NCI-H146 treated with DMSO at 0.1 percent for 48 hours (cell line): ENCODE results near the gene C5orf15.

Experiments used
- DNase-seq: peaks from one replicate; lab custom pipeline; 2025; ENCODE audit not compliant: unreplicated experiment; lab: John Stamatoyannopoulos, UW

C5orf15 gene

GRCh38 chr5:133925269-133925668 lies 43.2 kb downstream of the C5orf15 start:
- no peak for DNase-seq

- no peak for DNase-seq
These were observed 44.1 kb downstream of the C5orf15 start for GRCh38 chr5:133924221-133924920.

- DNase-seq = peak; percentile 85
These were observed 46.4 kb downstream of the C5orf15 start for GRCh38 chr5:133921979-133922378.

- no peak for DNase-seq
These were observed 47.4 kb downstream of the C5orf15 start for GRCh38 chr5:133921069-133921468.

- no peak for DNase-seq
These were observed 49.0 kb downstream of the C5orf15 start for GRCh38 chr5:133919148-133920136.

GRCh38 chr5:133918731-133919130 lies 49.7 kb downstream of the C5orf15 start:
- DNase-seq = no peak

- DNase-seq = no peak
These were observed 50.1 kb downstream of the C5orf15 start for GRCh38 chr5:133918316-133918715.

- DNase-seq = peak; percentile 55
These were observed 50.6 kb downstream of the C5orf15 start for GRCh38 chr5:133917785-133918184.

GRCh38 chr5:133916914-133917313 lies 51.5 kb downstream of the C5orf15 start:
- peak; percentile 72 for DNase-seq

- DNase-seq = no peak
These were observed 51.9 kb downstream of the C5orf15 start for GRCh38 chr5:133916479-133916878.

GRCh38 chr5:133914434-133914833 lies 54.0 kb downstream of the C5orf15 start:
- no peak for DNase-seq

GRCh38 chr5:133913413-133914155 lies 54.8 kb downstream of the C5orf15 start:
- DNase-seq = no peak

- no peak for DNase-seq
These were observed 55.5 kb downstream of the C5orf15 start for GRCh38 chr5:133912951-133913350.

- no peak for DNase-seq
These were observed 57.9 kb downstream of the C5orf15 start for GRCh38 chr5:133910571-133910970.

- DNase-seq = no peak
These were observed 58.8 kb downstream of the C5orf15 start for GRCh38 chr5:133909603-133910002.

GRCh38 chr5:133907075-133907474 lies 61.4 kb downstream of the C5orf15 start:
- DNase-seq = no peak

- DNase-seq = no peak
These were observed 62.1 kb downstream of the C5orf15 start for GRCh38 chr5:133906303-133906702.
